GM12873 (cell line): ENCODE results near the gene TXNDC9.

Experiments used
- CTCF ChIP-seq: IDR thresholded peaks from 2 replicates; pipeline ENCODE4 v1.5.1; 2012; ENCODE audit warnings: low read depth, mild to moderate bottlenecking, moderate library complexity, low read length, control low read depth; ENCODE audit not compliant: insufficient read depth; ENCODE audit errors: missing control alignments

The TXNDC9 gene

GRCh38 chr2:99335911-99336803 is at the start of gene TXNDC9:
TSS of gene TXNDC9 (minus strand) at chr2:99336333. CDS start at chr2:99333210, 3,123 bp downstream.
- no peak for TF ChIP-seq CTCF

- no peak for TF ChIP-seq CTCF
Measured at GRCh38 chr2:99382143-99382542, 46.0 kb upstream of the TXNDC9 start.

GRCh38 chr2:99380376-99381010 is 44.4 kb upstream of the TXNDC9 start:
- no peak for TF ChIP-seq CTCF

- no peak for TF ChIP-seq CTCF
Measured at GRCh38 chr2:99377879-99378278, 41.7 kb upstream of the TXNDC9 start.

GRCh38 chr2:99376254-99376864 is 40.2 kb upstream of the TXNDC9 start:
- TF ChIP-seq CTCF = no peak

GRCh38 chr2:99374747-99375146 is 38.6 kb upstream of the TXNDC9 start:
- TF ChIP-seq CTCF = no peak

- TF ChIP-seq CTCF = no peak
Measured at GRCh38 chr2:99373144-99373543, 37.0 kb upstream of the TXNDC9 start.
